Measurements from ENCODE around the gene NRIP1. TPM values are rescaled to one million over a fixed set of nuclear protein-coding genes. Genes with fewer than 3 reads are reported as not detected.
A peak's percentile ranks its signal among the peaks of the same experiment; 100 is the strongest.

NRIP1 gene
- total RNA-seq, 1 experiment from 2014 or later: 14.6 TPM

- peak overlapping the region; percentile 22 for H3K4me3 ChIP-seq (ENCODE audit: low read depth, low read length, poor library complexity, severe bottlenecking)
- BruUV-seq (replicated peaks): no TSS peak
- peak overlapping the region; percentile 55 for H3K27ac ChIP-seq (ENCODE audit: low read depth, low read length, poor library complexity, severe bottlenecking)
- ChIA-PET POLR2A (ENCODE audit: low non-redundant PET) (interaction anchor here (0.7 kb wide), 1 partner anchor 754 kb away, joined by 7 read pairs; no protein-coding TSS in a partner anchor), CTCF (no interaction called here)
- intact Hi-C loops (cut with micrococcal nuclease; ENCODE audit: unreplicated experiment): loop anchor here (1.0 kb wide), 1 partner anchor 424 kb away; no protein-coding TSS in a partner anchor
- no peaks in the 10 kb centered on the region for H3K36me3 ChIP-seq (ENCODE audit: insufficient read depth, low read length, poor library complexity, severe bottlenecking)
- no peaks in the 10 kb centered on the region for H3K27me3 ChIP-seq (replicated peaks; ENCODE audit: insufficient read depth, low read depth, low read length, poor library complexity)
- DNase-seq (ENCODE audit: low spot score): peak; percentile 74
- H3K9me3 ChIP-seq (ENCODE audit: low read depth, low read length, poor library complexity, severe bottlenecking): no peaks in the 10 kb centered on the region
- peaks cover 85% of the 10 kb centered on the region for H3K4me1 ChIP-seq (ENCODE audit: insufficient read depth, low read length, poor library complexity, severe bottlenecking)
- TF ChIP-seq EZH2 (IDR thresholded peaks at IDR 0.05; ENCODE audit: borderline replicate concordance, low read depth, low read length, poor library complexity, severe bottlenecking): no peak
- TF ChIP-seq, protein P1, sequence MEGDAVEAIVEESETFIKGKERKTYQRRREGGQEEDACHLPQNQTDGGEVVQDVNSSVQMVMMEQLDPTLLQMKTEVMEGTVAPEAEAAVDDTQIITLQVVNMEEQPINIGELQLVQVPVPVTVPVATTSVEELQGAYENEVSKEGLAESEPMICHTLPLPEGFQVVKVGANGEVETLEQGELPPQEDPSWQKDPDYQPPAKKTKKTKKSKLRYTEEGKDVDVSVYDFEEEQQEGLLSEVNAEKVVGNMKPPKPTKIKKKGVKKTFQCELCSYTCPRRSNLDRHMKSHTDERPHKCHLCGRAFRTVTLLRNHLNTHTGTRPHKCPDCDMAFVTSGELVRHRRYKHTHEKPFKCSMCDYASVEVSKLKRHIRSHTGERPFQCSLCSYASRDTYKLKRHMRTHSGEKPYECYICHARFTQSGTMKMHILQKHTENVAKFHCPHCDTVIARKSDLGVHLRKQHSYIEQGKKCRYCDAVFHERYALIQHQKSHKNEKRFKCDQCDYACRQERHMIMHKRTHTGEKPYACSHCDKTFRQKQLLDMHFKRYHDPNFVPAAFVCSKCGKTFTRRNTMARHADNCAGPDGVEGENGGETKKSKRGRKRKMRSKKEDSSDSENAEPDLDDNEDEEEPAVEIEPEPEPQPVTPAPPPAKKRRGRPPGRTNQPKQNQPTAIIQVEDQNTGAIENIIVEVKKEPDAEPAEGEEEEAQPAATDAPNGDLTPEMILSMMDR (conservative IDR thresholded peaks at IDR 0.05; ENCODE audit: low read depth, low read length): no peak
Measured at GRCh38 chr21:15058854-15059263, 5.9 kb downstream of the NRIP1 start.

GRCh38 chr21:15057285-15057684 is 7.5 kb downstream of the NRIP1 start:
- H3K9me3 ChIP-seq (ENCODE audit: low read depth, low read length, poor library complexity, severe bottlenecking): no peaks in the 10 kb centered on the region
- no peak overlapping the region for H3K27ac ChIP-seq (ENCODE audit: low read depth, low read length, poor library complexity, severe bottlenecking)
- TF ChIP-seq, protein P1 (conservative IDR thresholded peaks at IDR 0.05; ENCODE audit: low read depth, low read length): no peak
- no peak for TF ChIP-seq EZH2 (IDR thresholded peaks at IDR 0.05; ENCODE audit: borderline replicate concordance, low read depth, low read length, poor library complexity, severe bottlenecking)
- BruUV-seq (replicated peaks): no TSS peak
- no peaks in the 10 kb centered on the region for H3K27me3 ChIP-seq (replicated peaks; ENCODE audit: insufficient read depth, low read depth, low read length, poor library complexity)
- H3K4me3 ChIP-seq (ENCODE audit: low read depth, low read length, poor library complexity, severe bottlenecking): no peak overlapping the region
- POLR2A ChIA-PET (ENCODE audit: low non-redundant PET): no interaction called here
- no peaks in the 10 kb centered on the region for H3K36me3 ChIP-seq (ENCODE audit: insufficient read depth, low read length, poor library complexity, severe bottlenecking)
- no peak for DNase-seq (ENCODE audit: low spot score)
- intact Hi-C loops (cut with micrococcal nuclease; ENCODE audit: unreplicated experiment): no loop called here
- CTCF ChIA-PET: no interaction called here
- peaks cover 89% of the 10 kb centered on the region for H3K4me1 ChIP-seq (ENCODE audit: insufficient read depth, low read length, poor library complexity, severe bottlenecking)

- Histone ChIP-seq H3K27ac (ENCODE audit: low read depth, low read length, poor library complexity, severe bottlenecking) (peak overlapping the region; percentile 39), H3K4me3 (ENCODE audit: low read depth, low read length, poor library complexity, severe bottlenecking) (peak overlapping the region; percentile 13), H3K9me3 (ENCODE audit: low read depth, low read length, poor library complexity, severe bottlenecking) (no peaks in the 10 kb centered on the region), H3K4me1 (ENCODE audit: insufficient read depth, low read length, poor library complexity, severe bottlenecking) (peaks cover 73% of the 10 kb centered on the region), H3K27me3 (replicated peaks; ENCODE audit: insufficient read depth, low read depth, low read length, poor library complexity) (no peaks in the 10 kb centered on the region), H3K36me3 (ENCODE audit: insufficient read depth, low read length, poor library complexity, severe bottlenecking) (no peaks in the 10 kb centered on the region)
- no peak for DNase-seq (ENCODE audit: low spot score)
- CTCF ChIA-PET: no interaction called here
- POLR2A ChIA-PET (ENCODE audit: low non-redundant PET): no interaction called here
- TF ChIP-seq, protein P1 (conservative IDR thresholded peaks at IDR 0.05; ENCODE audit: low read depth, low read length): no peak
- TF ChIP-seq EZH2 (IDR thresholded peaks at IDR 0.05; ENCODE audit: borderline replicate concordance, low read depth, low read length, poor library complexity, severe bottlenecking): no peak
- intact Hi-C loops (cut with micrococcal nuclease; ENCODE audit: unreplicated experiment): no loop called here
- no TSS peak for BruUV-seq (replicated peaks)
Measured at GRCh38 chr21:15054606-15055239, 10.1 kb downstream of the NRIP1 start.
